ENCODE data around the gene NLGN3.
"Not testable (repeated sequence)": the region's sequence is repeated elsewhere in the genome, so short reads cannot be mapped to it uniquely, and the experiment has no call there.

NLGN3 gene

DNA sequence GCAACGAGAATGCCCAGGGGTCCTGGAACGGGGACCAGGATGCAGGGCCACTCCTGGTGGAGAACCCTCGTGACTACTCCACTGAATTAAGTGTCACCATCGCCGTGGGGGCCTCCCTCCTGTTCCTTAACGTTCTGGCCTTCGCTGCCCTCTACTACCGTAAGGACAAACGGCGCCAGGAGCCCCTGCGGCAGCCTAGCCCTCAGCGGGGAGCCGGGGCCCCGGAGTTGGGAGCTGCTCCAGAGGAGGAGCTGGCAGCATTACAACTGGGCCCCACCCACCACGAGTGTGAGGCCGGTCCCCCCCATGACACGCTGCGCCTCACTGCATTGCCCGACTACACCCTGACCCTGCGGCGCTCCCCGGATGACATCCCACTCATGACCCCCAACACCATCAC is 24.9 kb downstream of the NLGN3 start:
- no peaks in the 10 kb centered on the region for H3K36me3 ChIP-seq (ENCODE audit: control insufficient read depth, insufficient read depth, low read length)
- H3K27ac ChIP-seq (ENCODE audit: low read depth, low read length): no peak overlapping the region
- no peak overlapping the region for H3K9ac ChIP-seq (ENCODE audit: low read depth, low read length)
- H3K4me3 ChIP-seq (ENCODE audit: low read depth, low read length): no peak overlapping the region
- peaks cover 54% of the 10 kb centered on the region; the same call in 1 of the 2 replicates for H3K9me3 ChIP-seq (ENCODE audit: control insufficient read depth, insufficient read depth, low read length)
- no peaks in the 10 kb centered on the region for H3K4me1 ChIP-seq (ENCODE audit: control insufficient read depth, insufficient read depth, low read length)
- H3K27me3 ChIP-seq (ENCODE audit: control insufficient read depth, insufficient read depth, low read length): no peaks in the 10 kb centered on the region

DNA sequence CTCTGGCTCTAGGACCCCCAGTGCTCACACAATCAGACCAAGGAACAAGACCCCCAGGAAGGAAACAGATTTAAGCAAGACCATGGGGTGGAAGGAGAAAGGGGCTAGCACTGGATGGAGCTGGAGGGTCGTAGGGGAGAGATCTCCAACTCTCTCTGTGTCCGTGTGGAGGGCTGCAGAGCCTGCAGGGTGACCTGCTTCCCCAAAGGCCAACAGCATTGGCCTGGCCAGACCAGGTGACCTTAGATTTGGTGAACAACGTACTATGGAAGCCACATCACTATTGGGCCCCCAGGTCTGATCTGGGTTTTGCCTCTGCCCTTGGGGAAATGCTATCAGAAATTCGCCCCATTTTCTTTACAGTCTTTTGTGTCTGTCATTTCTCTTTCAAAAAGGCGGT is 26.0 kb downstream of the NLGN3 start:
- H3K9ac ChIP-seq (ENCODE audit: low read depth, low read length): no peak overlapping the region
- no peak overlapping the region for H3K4me3 ChIP-seq (ENCODE audit: low read depth, low read length)
- H3K27me3 ChIP-seq (ENCODE audit: control insufficient read depth, insufficient read depth, low read length): no peaks in the 10 kb centered on the region
- H3K4me1 ChIP-seq (ENCODE audit: control insufficient read depth, insufficient read depth, low read length): no peaks in the 10 kb centered on the region
- no peaks in the 10 kb centered on the region for H3K36me3 ChIP-seq (ENCODE audit: control insufficient read depth, insufficient read depth, low read length)
- H3K9me3 ChIP-seq (ENCODE audit: control insufficient read depth, insufficient read depth, low read length): peaks cover 56% of the 10 kb centered on the region
- no peak overlapping the region for H3K27ac ChIP-seq (ENCODE audit: low read depth, low read length)

DNA sequence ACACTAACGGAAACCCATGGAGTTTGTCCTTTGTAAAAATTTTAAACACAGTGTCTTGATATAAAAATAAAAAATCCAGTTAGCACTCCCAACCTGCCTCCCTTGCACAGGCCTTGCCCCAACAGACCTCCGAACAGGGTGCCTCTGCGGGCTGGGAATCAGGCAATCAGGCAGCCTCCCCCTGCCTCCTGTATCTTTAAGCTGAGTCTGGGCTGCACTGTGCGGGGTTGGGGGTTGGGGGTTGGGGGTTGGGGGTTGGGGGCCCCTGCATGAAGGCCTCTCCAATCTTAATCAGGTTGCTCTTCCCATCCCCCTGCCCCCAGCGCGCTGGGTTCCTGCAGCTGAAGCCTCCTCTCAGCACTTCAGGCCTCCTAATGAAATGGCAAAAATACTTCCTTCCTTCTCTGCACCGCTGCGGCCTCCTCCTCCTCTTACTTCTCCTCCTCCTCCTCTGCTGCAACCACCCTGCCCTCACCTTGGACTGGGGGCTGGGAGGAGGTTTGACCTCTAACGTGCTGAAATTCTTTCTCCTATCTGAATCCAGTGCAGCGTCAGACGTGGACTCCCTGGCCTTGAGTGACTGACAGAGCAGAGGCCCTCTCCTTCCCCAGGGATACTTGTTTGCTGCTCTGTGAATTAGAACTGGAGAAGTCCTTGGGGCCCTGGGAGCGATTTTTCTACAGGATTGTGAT is 26.6 kb downstream of the NLGN3 start:
- Histone ChIP-seq H3K27ac (ENCODE audit: low read depth, low read length) (peak overlapping the region; percentile 39), H3K9me3 (ENCODE audit: control insufficient read depth, insufficient read depth, low read length) (peaks cover 56% of the 10 kb centered on the region), H3K4me3 (ENCODE audit: low read depth, low read length) (no peak overlapping the region), H3K9ac (ENCODE audit: low read depth, low read length) (no peak overlapping the region), H3K4me1 (ENCODE audit: control insufficient read depth, insufficient read depth, low read length) (no peaks in the 10 kb centered on the region), H3K36me3 (ENCODE audit: control insufficient read depth, insufficient read depth, low read length) (no peaks in the 10 kb centered on the region), H3K27me3 (ENCODE audit: control insufficient read depth, insufficient read depth, low read length) (no peaks in the 10 kb centered on the region)

DNA sequence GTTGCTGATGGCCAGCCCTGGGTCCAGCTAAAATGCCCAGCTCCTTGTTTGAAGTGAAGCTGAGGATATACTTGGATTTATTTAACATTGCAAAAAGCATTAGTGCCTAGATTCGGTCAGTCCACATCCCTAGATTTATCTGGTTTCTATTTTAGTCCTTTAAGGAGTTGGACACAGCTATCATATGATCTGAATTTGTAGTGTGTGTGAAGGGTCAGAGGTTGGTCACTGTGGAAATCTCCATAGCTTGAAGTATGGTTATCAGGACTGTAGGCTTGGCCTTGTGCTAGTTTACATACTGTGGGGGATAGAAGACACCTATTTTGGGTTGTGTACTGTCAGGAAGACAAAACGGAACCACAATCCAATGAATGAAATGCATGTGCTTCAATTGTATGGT is 28.8 kb downstream of the NLGN3 start:
- H3K4me3 ChIP-seq (ENCODE audit: low read depth, low read length): no peak overlapping the region
- peaks cover 47% of the 10 kb centered on the region for H3K9me3 ChIP-seq (ENCODE audit: control insufficient read depth, insufficient read depth, low read length)
- H3K27me3 ChIP-seq (ENCODE audit: control insufficient read depth, insufficient read depth, low read length): no peaks in the 10 kb centered on the region
- H3K27ac ChIP-seq (ENCODE audit: low read depth, low read length): no peak overlapping the region
- H3K36me3 ChIP-seq (ENCODE audit: control insufficient read depth, insufficient read depth, low read length): no peaks in the 10 kb centered on the region
- H3K9ac ChIP-seq (ENCODE audit: low read depth, low read length): no peak overlapping the region
- H3K4me1 ChIP-seq (ENCODE audit: control insufficient read depth, insufficient read depth, low read length): no peaks in the 10 kb centered on the region

DNA sequence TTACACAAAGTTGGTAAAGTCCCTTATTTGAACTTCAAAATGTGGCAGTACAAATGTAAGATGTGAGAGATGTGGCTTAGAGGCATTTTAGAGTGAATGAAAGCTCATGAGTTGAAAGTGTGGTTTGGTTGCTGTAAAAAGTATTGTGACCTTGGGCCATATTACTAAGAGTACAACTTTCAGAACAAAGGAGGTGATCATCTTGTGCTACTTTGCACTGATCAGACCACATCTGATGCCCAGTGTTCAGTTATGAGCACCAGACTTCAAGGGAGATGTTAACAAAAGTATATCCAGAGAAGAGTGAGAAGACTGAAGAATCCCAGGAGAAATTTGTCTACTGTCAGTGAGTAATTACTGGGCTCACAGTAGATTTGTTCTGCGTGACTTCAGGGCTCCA is 30.2 kb downstream of the NLGN3 start:
- Histone ChIP-seq H3K9ac (ENCODE audit: low read depth, low read length) (no peak overlapping the region), H3K27me3 (ENCODE audit: control insufficient read depth, insufficient read depth, low read length) (no peaks in the 10 kb centered on the region), H3K4me3 (ENCODE audit: low read depth, low read length) (no peak overlapping the region), H3K27ac (ENCODE audit: low read depth, low read length) (no peak overlapping the region), H3K9me3 (ENCODE audit: control insufficient read depth, insufficient read depth, low read length) (peaks cover 45% of the 10 kb centered on the region), H3K36me3 (ENCODE audit: control insufficient read depth, insufficient read depth, low read length) (no peaks in the 10 kb centered on the region), H3K4me1 (ENCODE audit: control insufficient read depth, insufficient read depth, low read length) (no peaks in the 10 kb centered on the region)

DNA sequence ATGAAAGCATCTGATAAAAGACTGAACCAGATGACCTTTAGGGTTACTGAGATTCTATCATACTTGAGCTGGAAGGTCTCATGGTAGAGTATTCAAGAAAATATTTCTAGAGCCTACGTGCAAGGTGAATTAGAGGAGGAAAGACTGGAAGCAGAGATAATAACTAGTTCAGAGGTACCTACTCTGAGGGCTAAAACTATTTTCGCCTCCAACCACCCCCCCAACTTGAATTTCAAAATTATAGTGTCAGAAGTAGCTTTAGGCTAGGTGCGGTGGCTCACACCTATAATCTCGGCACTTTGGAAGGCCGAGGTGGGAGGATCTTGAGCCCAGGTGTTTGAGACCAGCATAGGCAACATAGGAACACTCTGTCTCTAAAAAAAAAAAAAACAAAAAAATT is 30.9 kb downstream of the NLGN3 start:
- Histone ChIP-seq H3K27ac (ENCODE audit: low read depth, low read length) (no peak overlapping the region), H3K36me3 (ENCODE audit: control insufficient read depth, insufficient read depth, low read length) (no peaks in the 10 kb centered on the region), H3K27me3 (ENCODE audit: control insufficient read depth, insufficient read depth, low read length) (no peaks in the 10 kb centered on the region), H3K4me3 (ENCODE audit: low read depth, low read length) (no peak overlapping the region), H3K9ac (ENCODE audit: low read depth, low read length) (no peak overlapping the region), H3K4me1 (ENCODE audit: control insufficient read depth, insufficient read depth, low read length) (no peaks in the 10 kb centered on the region), H3K9me3 (ENCODE audit: control insufficient read depth, insufficient read depth, low read length) (peaks cover 45% of the 10 kb centered on the region)

DNA sequence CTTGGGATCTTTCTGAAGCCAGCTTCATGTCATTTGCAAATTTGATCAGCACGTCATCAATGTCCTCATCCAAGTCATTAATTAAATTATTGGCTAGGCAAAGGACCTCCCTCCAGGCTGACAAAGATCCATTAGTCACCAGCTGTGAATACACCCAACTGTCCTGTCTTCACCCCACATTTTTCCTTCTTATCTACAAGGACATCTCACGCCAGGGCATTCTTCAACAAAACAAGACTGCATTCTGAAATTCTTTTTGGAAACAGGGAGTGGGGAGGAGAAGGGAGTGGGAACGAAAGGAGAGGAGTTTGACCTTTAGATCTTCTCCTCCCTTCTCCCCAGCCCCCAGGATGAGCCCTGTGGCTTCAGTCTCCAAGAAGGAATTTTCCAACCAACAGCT is 32.7 kb downstream of the NLGN3 start:
- H3K4me3 ChIP-seq (ENCODE audit: low read depth, low read length): no peak overlapping the region
- H3K27me3 ChIP-seq (ENCODE audit: control insufficient read depth, insufficient read depth, low read length): no peaks in the 10 kb centered on the region
- H3K27ac ChIP-seq (ENCODE audit: low read depth, low read length): no peak overlapping the region
- H3K4me1 ChIP-seq (ENCODE audit: control insufficient read depth, insufficient read depth, low read length): 0 out of 2 replicates have a peak, but pooled peaks cover under 1% of the 10 kb centered on the region
- no peaks in the 10 kb centered on the region for H3K36me3 ChIP-seq (ENCODE audit: control insufficient read depth, insufficient read depth, low read length)
- H3K9ac ChIP-seq (ENCODE audit: low read depth, low read length): no peak overlapping the region
- H3K9me3 ChIP-seq (ENCODE audit: control insufficient read depth, insufficient read depth, low read length): peaks cover 40% of the 10 kb centered on the region

DNA sequence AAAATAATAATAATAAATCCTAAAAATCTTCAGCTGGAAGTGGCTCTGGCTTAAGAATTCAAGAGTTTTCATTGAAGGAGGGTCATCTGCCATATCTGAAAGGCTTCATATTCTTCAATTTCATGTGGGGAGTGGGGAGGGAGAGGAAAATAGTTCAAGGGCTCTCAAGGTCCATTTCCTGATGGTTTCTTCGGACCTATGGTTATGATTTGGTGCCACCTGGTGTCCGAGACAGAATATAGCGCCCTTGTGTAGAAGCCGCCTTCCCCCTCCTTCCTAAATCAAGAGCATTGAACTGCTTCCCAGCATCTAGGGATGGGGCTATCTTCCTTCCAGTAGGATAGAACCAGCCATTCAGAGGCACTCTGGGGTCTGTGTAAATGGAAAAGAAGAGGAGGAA is 34.3 kb downstream of the NLGN3 start:
- H3K36me3 ChIP-seq (ENCODE audit: control insufficient read depth, insufficient read depth, low read length): no peaks in the 10 kb centered on the region
- H3K9me3 ChIP-seq (ENCODE audit: control insufficient read depth, insufficient read depth, low read length): peaks cover 42% of the 10 kb centered on the region
- H3K9ac ChIP-seq (ENCODE audit: low read depth, low read length): no peak overlapping the region

DNA sequence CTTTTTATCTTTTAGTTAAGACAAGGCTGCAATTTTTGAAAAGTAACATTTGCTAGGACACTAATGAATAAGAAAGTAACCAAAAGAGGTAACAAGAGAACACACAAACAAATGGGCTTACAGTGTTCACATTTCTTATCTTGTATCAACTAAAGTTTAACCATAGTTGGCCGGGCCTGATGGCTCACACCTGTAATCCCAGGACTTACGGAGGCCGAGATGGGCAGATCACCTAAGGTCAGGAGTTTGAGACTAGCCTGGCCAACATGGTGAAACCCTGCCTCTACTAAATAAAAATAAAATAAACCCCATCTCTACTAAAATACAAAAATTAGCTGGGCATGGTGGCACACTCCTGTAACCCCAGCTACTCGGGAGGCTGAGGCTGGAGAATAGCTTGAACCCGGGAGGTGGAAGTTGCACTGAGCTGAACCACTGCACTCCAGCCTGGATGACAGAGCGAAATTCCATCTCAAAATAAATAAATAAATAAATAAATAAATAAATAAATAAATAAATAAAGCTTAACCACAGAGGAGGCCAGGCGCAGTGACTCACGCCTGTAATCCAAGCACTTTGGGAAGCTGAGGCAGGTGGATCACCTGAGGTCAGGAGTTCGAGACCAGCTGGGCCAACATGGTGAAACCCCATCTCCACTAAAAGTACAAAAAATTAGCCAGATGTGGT is 36.1 kb downstream of the NLGN3 start:
- not testable (repeated sequence) for H3K9ac ChIP-seq (ENCODE audit: low read depth, low read length); H3K27ac ChIP-seq (ENCODE audit: low read depth, low read length); H3K27me3 ChIP-seq (ENCODE audit: control insufficient read depth, insufficient read depth, low read length); H3K36me3 ChIP-seq (ENCODE audit: control insufficient read depth, insufficient read depth, low read length); H3K4me3 ChIP-seq (ENCODE audit: low read depth, low read length)
- Histone ChIP-seq H3K9me3 (ENCODE audit: control insufficient read depth, insufficient read depth, low read length) (peaks cover 33% of the 10 kb centered on the region), H3K4me1 (ENCODE audit: control insufficient read depth, insufficient read depth, low read length) (peaks cover 13% of the 10 kb centered on the region)

More for the DNA sequence above, 34.3 kb downstream of the NLGN3 start:
- Histone ChIP-seq H3K4me1 (ENCODE audit: control insufficient read depth, insufficient read depth, low read length) (peaks cover 13% of the 10 kb centered on the region), H3K27me3 (ENCODE audit: control insufficient read depth, insufficient read depth, low read length) (no peaks in the 10 kb centered on the region), H3K4me3 (ENCODE audit: low read depth, low read length) (no peak overlapping the region), H3K27ac (ENCODE audit: low read depth, low read length) (no peak overlapping the region)

DNA sequence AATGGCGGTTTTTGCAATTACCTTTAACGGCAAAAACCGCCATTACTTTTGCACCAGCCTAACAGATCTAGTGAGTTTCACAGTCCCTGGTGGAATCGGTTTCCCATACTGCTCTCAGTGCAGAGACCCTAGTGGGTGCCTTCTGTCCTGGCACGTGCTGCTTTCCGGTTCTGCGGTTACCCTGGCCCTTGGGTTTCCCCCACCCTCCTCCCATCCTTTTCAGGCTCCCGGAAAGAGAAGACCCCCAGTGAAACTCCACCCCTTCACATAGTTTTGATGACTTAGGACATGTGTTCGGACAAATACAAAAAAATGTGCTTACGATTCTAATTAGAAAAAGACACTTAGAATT is 36.9 kb downstream of the NLGN3 start:
- no peaks in the 10 kb centered on the region for H3K36me3 ChIP-seq (ENCODE audit: control insufficient read depth, insufficient read depth, low read length)

DNA sequence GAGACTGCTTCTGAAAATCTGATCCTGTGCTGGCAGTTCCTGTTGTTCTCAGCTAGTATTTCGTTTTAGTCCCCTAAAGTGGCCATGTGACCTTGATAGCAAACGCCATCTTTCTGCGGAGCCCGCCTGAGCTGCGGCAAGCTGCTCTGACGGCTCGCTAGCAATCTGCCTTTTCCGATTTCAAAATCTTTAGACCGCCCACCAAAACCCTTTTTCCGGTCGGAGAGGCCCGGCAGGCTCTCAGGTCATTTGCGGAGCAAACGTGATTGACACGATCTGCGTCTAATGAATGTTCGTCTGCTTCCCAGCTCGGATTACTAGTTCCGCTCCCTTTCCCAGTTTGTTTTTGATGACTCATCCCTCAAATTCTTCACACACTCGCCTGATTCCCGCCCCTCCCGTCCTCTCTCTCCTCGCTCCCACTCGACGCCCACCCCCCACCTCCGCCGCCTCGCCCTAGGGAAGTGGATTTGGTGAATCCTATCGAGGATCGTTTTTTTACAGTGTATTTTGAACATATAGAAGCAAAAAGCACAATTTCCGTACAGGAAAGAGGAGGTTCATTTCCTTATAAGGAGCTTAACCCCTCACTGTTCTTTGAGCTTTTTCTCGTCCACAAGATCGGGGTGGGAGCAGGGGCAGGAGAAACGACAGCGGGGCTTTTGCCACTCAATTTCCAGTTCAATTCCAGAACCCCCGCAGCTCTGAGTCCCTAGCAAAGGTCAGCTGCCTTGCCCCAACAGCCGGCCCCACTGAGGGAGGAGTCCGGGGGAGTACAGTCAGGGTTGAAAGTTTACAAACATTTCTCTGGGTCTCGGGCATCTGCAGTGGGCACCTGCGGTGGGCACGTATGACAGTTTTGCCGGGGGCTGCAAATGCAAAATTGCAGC is 37.5 kb downstream of the NLGN3 start:
- Histone ChIP-seq H3K9me3 (ENCODE audit: control insufficient read depth, insufficient read depth, low read length) (peaks cover 34% of the 10 kb centered on the region), H3K27me3 (ENCODE audit: control insufficient read depth, insufficient read depth, low read length) (no peaks in the 10 kb centered on the region), H3K36me3 (ENCODE audit: control insufficient read depth, insufficient read depth, low read length) (no peaks in the 10 kb centered on the region), H3K4me3 (ENCODE audit: low read depth, low read length) (peak overlapping the region; percentile 54), H3K9ac (ENCODE audit: low read depth, low read length) (peak overlapping the region; percentile 82), H3K27ac (ENCODE audit: low read depth, low read length) (peak overlapping the region; percentile 98), H3K4me1 (ENCODE audit: control insufficient read depth, insufficient read depth, low read length) (peaks cover 13% of the 10 kb centered on the region)

More for the DNA sequence above, 36.9 kb downstream of the NLGN3 start:
- Histone ChIP-seq H3K9me3 (ENCODE audit: control insufficient read depth, insufficient read depth, low read length) (peaks cover 33% of the 10 kb centered on the region), H3K9ac (ENCODE audit: low read depth, low read length) (peak overlapping the region; percentile 82), H3K27ac (ENCODE audit: low read depth, low read length) (peak overlapping the region; percentile 98), H3K4me1 (ENCODE audit: control insufficient read depth, insufficient read depth, low read length) (peaks cover 13% of the 10 kb centered on the region), H3K4me3 (ENCODE audit: low read depth, low read length) (peak overlapping the region; percentile 54), H3K27me3 (ENCODE audit: control insufficient read depth, insufficient read depth, low read length) (no peaks in the 10 kb centered on the region)
